Smooth muscle cell (in vitro differentiated cells): Measurements from ENCODE around the gene SOX5. TPM values are rescaled to one million over a fixed set of nuclear protein-coding genes. Genes with fewer than 3 reads are reported as not detected.

Experiments used
- DNase-seq: peaks from one replicate; lab custom pipeline; 2025; ENCODE audit not compliant: unreplicated experiment; lab: John Stamatoyannopoulos, UW
- H2AFZ ChIP-seq: fragments of 200-600 bp; sonication (generic); 2 replicates; pipeline ENCODE4 v1.6.0; 2016; ENCODE audit warnings: antibody characterized with exemption, low read depth, mild to moderate bottlenecking
- H3F3A ChIP-seq: fragments of 200-600 bp; sonication (generic); 2 replicates; pipeline ENCODE4 v1.6.0; 2017; ENCODE audit warnings: antibody characterized with exemption, low read depth
- H3K27ac ChIP-seq: fragments of 200-600 bp; sonication (generic); 2 replicates; pipeline ENCODE4 v1.5.1; 2016; ENCODE audit warnings: low read depth, mild to moderate bottlenecking
- H3K27me3 ChIP-seq: fragments of 200-600 bp; sonication (generic); 2 replicates; pipeline ENCODE4 v1.6.1; 2016; ENCODE audit warnings: low read depth, mild to moderate bottlenecking
- H3K36me3 ChIP-seq: fragments of 200-600 bp; sonication (generic); 2 replicates; pipeline ENCODE4 v1.5.1; 2016; ENCODE audit warnings: low read depth
- H3K4me1 ChIP-seq: fragments of 200-600 bp; sonication (generic); 2 replicates; pipeline ENCODE4 v1.5.1; 2016; ENCODE audit warnings: low read depth
- H3K4me2 ChIP-seq: fragments of 200-600 bp; sonication (generic); 2 replicates; pipeline ENCODE4 v1.6.0; 2016; ENCODE audit warnings: mild to moderate bottlenecking
- H3K4me3 ChIP-seq: fragments of 200-600 bp; sonication (generic); 2 replicates; pipeline ENCODE4 v1.5.1; 2016; ENCODE audit warnings: mild to moderate bottlenecking
- H3K79me2 ChIP-seq: fragments of 200-600 bp; sonication (generic); 2 replicates; pipeline ENCODE4 v1.6.0; 2016; ENCODE audit warnings: low read depth, mild to moderate bottlenecking
- H3K9ac ChIP-seq: fragments of 200-600 bp; sonication (generic); 2 replicates; pipeline ENCODE4 v1.6.0; 2016; ENCODE audit warnings: low read depth
- H3K9me3 ChIP-seq: fragments of 200-600 bp; sonication (generic); replicated peaks from 2 replicates; pipeline ENCODE4 v1.5.1; 2016; ENCODE audit warnings: low read depth
- H4K20me1 ChIP-seq: fragments of 200-600 bp; sonication (generic); 2 replicates; pipeline ENCODE4 v1.6.0; 2016; ENCODE audit warnings: low read depth
- CTCF ChIP-seq: fragments of 200-600 bp; sonication (generic); IDR thresholded peaks from 2 replicates; pipeline ENCODE4 v1.5.1; 2017; ENCODE audit warnings: borderline replicate concordance, mild to moderate bottlenecking, antibody characterized with exemption; ENCODE audit not compliant: insufficient read depth, poor library complexity, severe bottlenecking
- WGBS: methylation state at CpG from one replicate; pipeline ENCODE4 v1.1.7; 2016; ENCODE audit warnings: low lambda C conversion rate; 5-methylcytosine and 5-hydroxymethylcytosine counted together
- polyA plus RNA-seq: library from polyadenylated mRNA; unstranded; fragments of >200 nt; fragmentation: Nextera tagmentation; extraction: Ambion mirVana; gene quantifications from 2 replicates; pipeline ENCODE4 v1.2.1, GENCODE V29; 2016
- total RNA-seq: library from RNA; depleted of rRNA; stranded (reverse); fragments of >200 nt; gene quantifications from 2 replicates; pipeline ENCODE4 v1.2.3, GENCODE V29; 2014

The SOX5 gene
- total and polyA plus RNA-seq, 2 experiments from 2014 or later: 22.3 to 47.8 TPM

- H3K4me3 ChIP-seq: peak overlapping the region; percentile 70
- no peak for TF ChIP-seq CTCF
- peak overlapping the region; percentile 80 for H2AFZ ChIP-seq
- DNase-seq: no peak
- peaks cover under 1% of the 10 kb centered on the region for H4K20me1 ChIP-seq
- H3K27ac ChIP-seq: peak overlapping the region; percentile 81
- 4% methylated on average over 11 of the region's 11 CpGs for WGBS
- no peaks in the 10 kb centered on the region for H3F3A ChIP-seq
- peaks cover 41% of the 10 kb centered on the region for H3K79me2 ChIP-seq
- no peaks in the 10 kb centered on the region for H3K36me3 ChIP-seq
- peak overlapping the region; percentile 78 for H3K9ac ChIP-seq
- no peaks in the 10 kb centered on the region for H3K9me3 ChIP-seq
- peaks cover 40% of the 10 kb centered on the region for H3K4me1 ChIP-seq
- H3K4me2 ChIP-seq: peak overlapping the region; percentile 98
- H3K27me3 ChIP-seq: no peaks in the 10 kb centered on the region
These were observed 1.4 kb upstream of the SOX5 start for GRCh38 chr12:23950775-23951451.

GRCh38 chr12:23950210-23950774, 822 bp upstream of the SOX5 start:
- H3F3A ChIP-seq: no peaks in the 10 kb centered on the region
- DNase-seq: no peak
- peaks cover 46% of the 10 kb centered on the region for H3K4me1 ChIP-seq
- H3K36me3 ChIP-seq: no peaks in the 10 kb centered on the region
- peak overlapping the region; percentile 81 for H3K27ac ChIP-seq
- 1% methylated on average over 17 of the region's 17 CpGs for WGBS
- H3K27me3 ChIP-seq: no peaks in the 10 kb centered on the region
- H3K9me3 ChIP-seq: no peaks in the 10 kb centered on the region
- H3K9ac ChIP-seq: peak overlapping the region; percentile 78
- peak overlapping the region; percentile 70 for H3K4me3 ChIP-seq
- H4K20me1 ChIP-seq: peaks cover 7% of the 10 kb centered on the region
- H3K79me2 ChIP-seq: peaks cover 48% of the 10 kb centered on the region
- H3K4me2 ChIP-seq: peak overlapping the region; percentile 98
- TF ChIP-seq CTCF: no peak
- peak overlapping the region; percentile 80 for H2AFZ ChIP-seq

- H3K4me3 ChIP-seq: peak overlapping the region; percentile 70
- no peaks in the 10 kb centered on the region for H3K27me3 ChIP-seq
- peak overlapping the region; percentile 98 for H3K4me2 ChIP-seq
- H3K4me1 ChIP-seq: peaks cover 66% of the 10 kb centered on the region
- no peaks in the 10 kb centered on the region for H3K36me3 ChIP-seq
- no peaks in the 10 kb centered on the region for H3F3A ChIP-seq
- 85% methylated on average over 4 of the region's 4 CpGs for WGBS
- peaks cover 68% of the 10 kb centered on the region for H3K79me2 ChIP-seq
- H2AFZ ChIP-seq: no peak overlapping the region
- no peak for TF ChIP-seq CTCF
- no peak overlapping the region for H3K9ac ChIP-seq
- H3K27ac ChIP-seq: no peak overlapping the region
- no peaks in the 10 kb centered on the region for H3K9me3 ChIP-seq
- peaks cover 17% of the 10 kb centered on the region for H4K20me1 ChIP-seq
- no peak for DNase-seq
These were observed 1.2 kb downstream of the SOX5 start for GRCh38 chr12:23948291-23948690.
